GM12875 (cell line): ENCODE data around the gene RNPEP.

Experiments used
- H3K4me3 ChIP-seq: one replicate; pipeline ENCODE4 v1.5.1; 2011; ENCODE audit warnings: low read depth, low read length, control low read depth
- CTCF ChIP-seq: IDR thresholded peaks from 2 replicates; pipeline ENCODE4 v1.5.1; 2011; ENCODE audit warnings: low read depth, mild to moderate bottlenecking, control low read depth, inconsistent platforms, low read length, moderate library complexity, borderline replicate concordance; ENCODE audit not compliant: insufficient read depth

The RNPEP gene

DNA sequence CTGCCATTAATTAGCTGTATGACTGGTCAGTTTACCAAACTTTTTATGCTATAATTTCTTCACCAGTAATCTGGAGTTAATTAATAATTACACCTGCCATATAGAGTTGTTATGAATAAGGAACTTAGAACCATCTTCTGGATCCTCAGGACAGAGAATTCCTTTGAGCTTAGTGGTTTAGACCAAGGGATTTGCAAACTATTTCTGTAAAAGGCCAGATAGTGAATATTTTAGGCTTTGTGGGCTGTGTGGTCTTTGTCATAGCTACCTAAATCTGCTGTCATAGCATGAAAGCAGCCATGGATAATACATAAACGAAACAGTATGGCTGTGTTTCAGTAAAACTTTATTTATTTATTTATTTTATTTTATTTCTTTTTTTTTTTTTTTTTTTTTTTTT, 18.2 kb upstream of the RNPEP start:
- H3K4me3 ChIP-seq, result no peak overlapping the region
- no peak for TF ChIP-seq CTCF

- no peak overlapping the region for H3K4me3 ChIP-seq
- no peak for TF ChIP-seq CTCF
These were observed 16.3 kb upstream of the RNPEP start for GRCh38 chr1:201966171-201966570.

GRCh38 chr1:201968202-201968925, 14.1 kb upstream of the RNPEP start:
- no peak for TF ChIP-seq CTCF
- no peak overlapping the region for H3K4me3 ChIP-seq

GRCh38 chr1:201970334-201971159, 11.9 kb upstream of the RNPEP start:
- H3K4me3 ChIP-seq, result no peak overlapping the region
- TF ChIP-seq CTCF, result no peak

DNA sequence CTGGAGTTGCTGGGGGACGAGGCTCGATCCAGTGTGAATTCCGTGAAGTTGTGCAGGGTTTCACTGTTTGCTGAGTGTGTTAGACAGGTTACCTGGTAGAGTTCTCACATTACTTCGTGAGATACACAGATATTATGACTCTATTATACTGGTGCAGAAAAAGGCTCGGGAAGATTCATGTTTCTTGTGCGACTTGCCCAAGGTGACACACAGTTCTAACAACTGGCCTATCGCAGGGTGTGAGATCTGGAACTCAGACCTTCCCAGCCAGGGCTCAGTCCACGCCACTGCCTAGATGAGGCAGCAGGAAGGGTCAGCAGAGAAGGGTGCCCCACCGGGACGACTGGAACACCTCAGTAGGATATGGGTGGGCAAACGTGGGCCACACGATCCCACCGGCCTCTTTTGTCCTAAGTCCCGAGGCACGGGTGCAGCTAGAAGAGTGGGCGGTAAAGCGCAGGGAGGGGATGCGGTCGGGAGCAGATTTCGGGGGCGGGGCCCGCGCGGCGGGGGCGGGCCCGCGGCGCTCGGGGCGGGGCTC, 296 bp upstream of the RNPEP start:
- H3K4me3 ChIP-seq, result peak overlapping the region; percentile 83

GRCh38 chr1:201983380-201983805, 945 bp downstream of the RNPEP start:
- H3K4me3 ChIP-seq, result peak overlapping the region; percentile 83
- no peak for TF ChIP-seq CTCF

More for the DNA sequence above, 296 bp upstream of the RNPEP start:
- TF ChIP-seq CTCF, result no peak
